GM19193 (cell line): ENCODE data around the gene ZFYVE1.

Experiments
- POLR2A ChIP-seq: IDR thresholded peaks from 4 replicates; pipeline ENCODE4 v1.6.1; 2011; ENCODE audit not compliant: insufficient read depth, insufficient read length; ENCODE audit errors: extremely low read depth

ZFYVE1 gene

DNA sequence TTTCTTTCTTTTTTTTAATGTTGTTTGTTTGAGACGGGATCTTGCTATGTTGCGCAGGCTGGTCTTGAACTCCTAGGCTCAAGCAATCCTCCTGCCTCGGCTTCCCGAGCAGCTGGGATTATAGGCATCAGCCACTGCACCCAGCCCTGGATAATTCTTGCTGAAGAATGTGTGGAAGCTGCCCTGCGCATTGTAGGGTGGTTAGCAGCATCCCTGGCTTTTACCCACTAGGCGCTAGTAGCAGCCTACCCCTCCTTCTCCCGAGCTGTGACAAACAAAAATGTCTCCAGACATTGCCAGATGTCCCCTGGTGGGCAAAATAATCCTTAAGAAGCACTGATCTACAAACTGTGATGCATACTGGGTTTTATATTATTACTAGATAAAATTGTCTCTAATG is 94.0 kb downstream of the ZFYVE1 start:
- TF ChIP-seq POLR2A = no peak

- no peak for TF ChIP-seq POLR2A
These were observed 97.4 kb downstream of the ZFYVE1 start for GRCh38 chr14:72929316-72930080.

DNA sequence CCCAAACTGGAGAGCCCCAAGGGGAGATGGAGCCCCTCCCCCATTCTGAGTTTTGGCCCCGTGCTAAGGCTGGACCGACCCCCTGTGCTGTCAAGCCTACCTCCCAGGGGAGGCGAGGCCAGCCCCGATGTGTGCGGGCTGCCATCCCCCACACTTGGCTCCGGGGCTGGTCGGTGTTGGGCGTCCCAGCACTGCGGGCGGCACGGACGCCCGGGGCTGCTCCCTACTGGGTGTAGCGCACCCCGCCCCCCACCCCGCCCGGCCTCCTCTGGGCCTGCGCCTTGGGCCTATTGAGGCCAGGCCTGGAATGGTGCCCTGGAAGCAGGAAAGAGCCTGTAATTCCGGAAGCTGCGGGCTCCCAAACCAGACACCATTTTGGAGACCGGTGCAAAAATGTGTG is 98.0 kb downstream of the ZFYVE1 start:
- TF ChIP-seq POLR2A = no peak

DNA sequence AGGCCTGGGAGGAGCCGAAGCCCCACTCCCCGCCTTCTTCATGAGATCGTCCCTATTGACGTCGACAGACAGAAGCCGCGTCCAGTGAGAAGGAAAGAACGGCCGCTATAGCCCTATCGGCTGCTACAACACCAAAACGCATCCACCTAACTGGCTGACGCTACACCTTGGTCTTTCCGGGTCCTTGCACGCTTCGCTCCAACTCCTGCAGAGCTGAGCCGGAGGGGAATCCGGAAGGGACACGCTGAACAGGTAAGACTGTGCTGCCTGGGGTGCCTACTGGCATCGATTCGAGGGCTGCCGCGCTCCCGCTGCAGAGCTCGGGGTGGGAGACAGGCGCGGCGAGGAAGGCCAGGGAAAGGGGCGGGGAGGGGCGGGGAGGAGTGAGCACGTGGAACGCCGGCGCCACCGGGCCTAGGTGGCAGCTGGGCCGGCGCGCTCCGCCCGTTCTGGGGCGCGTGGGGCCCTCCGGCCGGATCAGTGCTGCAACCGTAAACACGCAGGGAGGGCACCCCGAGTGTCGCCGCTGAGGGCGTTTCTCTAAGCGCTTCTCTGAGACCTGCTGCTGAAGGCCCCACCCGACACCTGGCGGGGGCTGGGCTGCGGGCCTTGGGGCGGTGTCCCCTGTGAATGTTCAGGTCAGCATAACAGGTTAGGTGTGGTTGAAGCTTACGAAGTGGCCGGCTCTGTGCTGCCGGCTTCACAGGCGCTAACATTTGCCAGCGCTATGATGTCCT is 100.4 kb downstream of the ZFYVE1 start, which contains the start of gene DCAF4:
Gene DCAF4, plus strand, starts transcription at position 173 of the 737 bp plus-strand sequence. CDS start 11,515 bp downstream, outside the sequence.
- TF ChIP-seq POLR2A = no peak

- TF ChIP-seq POLR2A = no peak
These were observed 101.1 kb downstream of the ZFYVE1 start for GRCh38 chr14:72925815-72926291.

DNA sequence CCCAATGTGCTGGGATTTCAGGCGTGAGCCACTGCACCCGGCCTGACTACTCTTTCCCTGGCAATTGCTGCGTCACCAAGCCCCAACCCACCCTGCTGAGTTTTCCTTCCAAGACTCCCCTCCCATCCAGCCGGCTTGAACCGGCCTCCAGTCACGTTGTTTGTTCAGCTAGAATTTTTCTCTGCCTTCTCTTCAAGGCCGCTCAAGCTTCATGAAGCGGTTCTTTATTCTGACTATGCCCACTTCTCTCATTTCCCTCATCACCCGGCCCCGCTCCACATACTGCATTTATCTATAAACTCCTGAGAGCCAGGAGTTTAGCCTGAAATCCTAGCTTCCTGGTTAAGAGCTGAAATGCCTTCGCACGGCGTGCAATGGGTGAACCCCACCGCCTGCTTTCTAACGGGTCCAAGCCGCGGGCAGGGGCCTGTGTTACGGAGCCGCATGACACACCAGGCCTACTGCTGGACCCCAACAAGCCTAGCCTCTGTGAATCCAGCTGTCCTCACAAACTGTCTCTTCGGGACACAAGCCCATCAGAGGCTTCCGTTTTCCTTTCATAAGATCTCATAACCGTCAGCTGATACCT is 101.6 kb downstream of the ZFYVE1 start:
- TF ChIP-seq POLR2A = no peak

- no peak for TF ChIP-seq POLR2A
These were observed 102.6 kb downstream of the ZFYVE1 start for GRCh38 chr14:72924337-72924736.

DNA sequence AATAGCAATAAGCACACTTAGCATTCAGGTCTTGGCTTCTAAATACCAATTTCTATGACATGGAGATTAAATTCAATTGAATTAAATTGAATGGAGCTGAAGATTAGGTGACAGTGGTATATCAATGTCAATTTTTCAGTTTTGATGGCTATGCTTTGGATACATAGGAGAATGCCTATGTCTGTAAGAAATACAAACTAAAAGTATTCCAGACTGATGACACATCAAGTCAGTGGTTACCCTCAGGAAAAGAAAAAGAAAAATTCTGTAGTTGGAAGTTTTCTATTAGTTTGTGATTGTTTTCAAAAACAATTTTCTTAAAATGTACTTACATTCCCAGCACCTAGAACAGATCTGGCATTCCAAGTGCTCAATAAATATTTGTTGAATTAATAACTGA is 105.5 kb downstream of the ZFYVE1 start:
- no peak for TF ChIP-seq POLR2A

DNA sequence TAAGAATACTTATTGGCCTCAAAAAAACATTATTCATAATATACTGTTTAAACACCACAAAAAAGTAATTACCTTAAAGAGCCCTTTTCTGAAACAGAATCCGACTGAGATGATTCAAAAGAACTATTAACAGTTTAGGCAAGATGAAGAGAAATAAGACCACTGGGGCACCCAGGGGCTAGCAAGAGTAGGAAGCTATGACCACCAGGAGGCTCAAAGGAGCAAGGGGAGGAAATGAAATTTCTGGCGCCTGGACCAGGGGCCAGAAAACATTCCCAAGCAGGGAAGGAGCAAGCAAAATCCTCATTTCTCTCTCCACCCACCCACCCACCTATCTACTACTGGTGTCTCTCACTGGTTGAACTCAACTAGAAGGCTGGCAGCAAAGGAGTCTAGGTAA is 106.9 kb downstream of the ZFYVE1 start:
- no peak for TF ChIP-seq POLR2A
